Lower lobe of right lung (tissue), 2 donors: ENCODE results near the gene MGAT3. TPM values are rescaled to one million over a fixed set of nuclear protein-coding genes. Genes with fewer than 3 reads are reported as not detected.

Source experiments
- ATAC-seq, 2 donors: fragments of 200-7000 bp; cut with Tn5 transposase; one replicate each; pipeline ENCODE4 v1.9.1; 2020 to 2022; ENCODE audit warnings: mild to moderate bottlenecking in 2 of 2, moderate library complexity in 2 of 2
- DNase-seq: peaks from one replicate; pipeline ENCODE4 v3.0.0-alpha.2; 2020
- H3K27ac ChIP-seq: fragments of 200-600 bp; one replicate; pipeline ENCODE4 v1.8.0; 2022
- H3K27me3 ChIP-seq: fragments of 200-600 bp; one replicate; pipeline ENCODE4 v1.8.0; 2022; ENCODE audit warnings: low read depth
- H3K36me3 ChIP-seq: fragments of 200-600 bp; one replicate; pipeline ENCODE4 v1.8.0; 2022; ENCODE audit warnings: mild to moderate bottlenecking
- H3K4me1 ChIP-seq: fragments of 200-600 bp; one replicate; pipeline ENCODE4 v1.8.0; 2022
- H3K4me3 ChIP-seq: fragments of 200-600 bp; one replicate; pipeline ENCODE4 v1.8.0; 2022; ENCODE audit warnings: mild to moderate bottlenecking
- H3K9me3 ChIP-seq: fragments of 200-600 bp; one replicate; pipeline ENCODE4 v1.8.0; 2022
- CTCF ChIP-seq: fragments of 200-600 bp; IDR thresholded peaks from one replicate; pipeline ENCODE4 v1.8.0; 2022; ENCODE audit warnings: antibody characterized with exemption, mild to moderate bottlenecking
- intact Hi-C: fragments of 100-400 bp; cut with DNase I; formaldehyde crosslinking; loops from one replicate; pipeline ENCODE4 v1.11.0; 2022
- total RNA-seq: library from RNA; stranded (reverse); fragmentation: NEBNext Ultra II Directional; extraction: Animal tissue kit (Norgen Biotek cat#: 25700); gene quantifications from one replicate; pipeline ENCODE4 v1.2.1, GENCODE V29; 2021
- donor health status: DM: no; HTN: yes; CAD: no; lungs with severe emphysema.

The MGAT3 gene
- total RNA-seq, 1 donor from 2014 or later = 41.5 TPM

- ATAC-seq (no peak), DNase-seq (no peak)
- Histone ChIP-seq H3K4me3 (no peak overlapping the region), H3K27me3 (peaks cover 13% of the 10 kb centered on the region), H3K36me3 (no peaks in the 10 kb centered on the region), H3K9me3 (no peaks in the 10 kb centered on the region), H3K4me1 (peaks cover 46% of the 10 kb centered on the region), H3K27ac (peak overlapping the region; percentile 74)
- intact Hi-C loops = no loop called here
- peak; percentile 28 for TF ChIP-seq CTCF
These were observed 5.8 kb downstream of the MGAT3 start for GRCh38 chr22:39462443-39463221.

GRCh38 chr22:39463277-39463676 is 6.5 kb downstream of the MGAT3 start:
- Histone ChIP-seq H3K27ac (peak overlapping the region; percentile 74), H3K4me1 (peaks cover 48% of the 10 kb centered on the region), H3K4me3 (no peak overlapping the region), H3K27me3 (peaks cover 7% of the 10 kb centered on the region), H3K36me3 (no peaks in the 10 kb centered on the region), H3K9me3 (no peaks in the 10 kb centered on the region)
- ATAC-seq = no peak
- intact Hi-C loops = no loop called here
- no peak for TF ChIP-seq CTCF
- DNase-seq = no peak

GRCh38 chr22:39463931-39464390 is 7.1 kb downstream of the MGAT3 start:
- Histone ChIP-seq H3K4me1 (peaks cover 51% of the 10 kb centered on the region), H3K36me3 (no peaks in the 10 kb centered on the region), H3K27me3 (peaks cover under 1% of the 10 kb centered on the region), H3K27ac (peak overlapping the region; percentile 74), H3K4me3 (no peak overlapping the region), H3K9me3 (no peaks in the 10 kb centered on the region)
- TF ChIP-seq CTCF = no peak
- DNase-seq = peak; percentile 92
- peak; percentile 81 to 84 for ATAC-seq
- intact Hi-C loops = no loop called here

- H3K4me3 ChIP-seq = no peak overlapping the region
- H3K27me3 ChIP-seq = no peaks in the 10 kb centered on the region
- H3K4me1 ChIP-seq = peaks cover 76% of the 10 kb centered on the region
- intact Hi-C loops = no loop called here
- no peak for DNase-seq
- H3K27ac ChIP-seq = peak overlapping the region; percentile 69
- peak; percentile 39 to 62 for ATAC-seq
- no peak for TF ChIP-seq CTCF
- no peaks in the 10 kb centered on the region for H3K9me3 ChIP-seq
- no peaks in the 10 kb centered on the region for H3K36me3 ChIP-seq
These were observed 9.6 kb downstream of the MGAT3 start for GRCh38 chr22:39466228-39467006.

GRCh38 chr22:39467390-39467895 is 10.6 kb downstream of the MGAT3 start:
- H3K27me3 ChIP-seq = no peaks in the 10 kb centered on the region
- no peak overlapping the region for H3K4me3 ChIP-seq
- DNase-seq (no peak), ATAC-seq (no peak)
- intact Hi-C loops = no loop called here
- TF ChIP-seq CTCF = no peak
- H3K4me1 ChIP-seq = peaks cover 81% of the 10 kb centered on the region
- H3K9me3 ChIP-seq = no peaks in the 10 kb centered on the region
- peak overlapping the region; percentile 86 for H3K27ac ChIP-seq
- no peaks in the 10 kb centered on the region for H3K36me3 ChIP-seq
